ENCODE results near the gene HLA-DQA2.
"Not testable (repeated sequence)": the region's sequence is repeated elsewhere in the genome, so short reads cannot be mapped to it uniquely, and the experiment has no call there.

HLA-DQA2 gene

GRCh38 chr6:32713241-32713640 lies 27.9 kb upstream of the HLA-DQA2 start:
- no peak for TF ChIP-seq CTCF (IDR thresholded peaks at IDR 0.05; ENCODE audit: insufficient read depth, low read depth, low read length, missing control alignments)
- no peak overlapping the region for H3K4me3 ChIP-seq (ENCODE audit: low read length)
- DNase-seq (ENCODE audit: low read depth) = no peak

GRCh38 chr6:32716396-32716795 lies 24.8 kb upstream of the HLA-DQA2 start:
- no peak overlapping the region for H3K4me3 ChIP-seq (ENCODE audit: low read length)
- TF ChIP-seq CTCF (IDR thresholded peaks at IDR 0.05; ENCODE audit: insufficient read depth, low read depth, low read length, missing control alignments) = no peak
- DNase-seq (ENCODE audit: low read depth) = no peak

GRCh38 chr6:32718879-32719278 lies 22.3 kb upstream of the HLA-DQA2 start:
- TF ChIP-seq CTCF (IDR thresholded peaks at IDR 0.05; ENCODE audit: insufficient read depth, low read depth, low read length, missing control alignments) = no peak
- no peak overlapping the region for H3K4me3 ChIP-seq (ENCODE audit: low read length)
- DNase-seq (ENCODE audit: low read depth) = peak; percentile 20

- H3K4me3 ChIP-seq (ENCODE audit: low read length) = no peak overlapping the region
- TF ChIP-seq CTCF (IDR thresholded peaks at IDR 0.05; ENCODE audit: insufficient read depth, low read depth, low read length, missing control alignments) = no peak
- DNase-seq (ENCODE audit: low read depth) = no peak
Measured at GRCh38 chr6:32738126-32738525, 3.1 kb upstream of the HLA-DQA2 start.

- H3K4me3 ChIP-seq (ENCODE audit: low read length) = no peak overlapping the region
- no peak for DNase-seq (ENCODE audit: low read depth)
- no peak for TF ChIP-seq CTCF (IDR thresholded peaks at IDR 0.05; ENCODE audit: insufficient read depth, low read depth, low read length, missing control alignments)
Measured at GRCh38 chr6:32742374-32742773, 1.2 kb downstream of the HLA-DQA2 start.

- TF ChIP-seq CTCF (IDR thresholded peaks at IDR 0.05; ENCODE audit: insufficient read depth, low read depth, low read length, missing control alignments) = no peak
- H3K4me3 ChIP-seq (ENCODE audit: low read length) = no peak overlapping the region
- no peak for DNase-seq (ENCODE audit: low read depth)
Measured at GRCh38 chr6:32744776-32745175, 3.6 kb downstream of the HLA-DQA2 start.

- DNase-seq (ENCODE audit: low read depth); H3K4me3 ChIP-seq (ENCODE audit: low read length): not testable (repeated sequence)
Measured at GRCh38 chr6:32745649-32746048, 4.5 kb downstream of the HLA-DQA2 start.

GRCh38 chr6:32752580-32752979 lies 11.4 kb downstream of the HLA-DQA2 start:
- peak; percentile 71 for DNase-seq (ENCODE audit: low read depth)
- TF ChIP-seq CTCF (IDR thresholded peaks at IDR 0.05; ENCODE audit: insufficient read depth, low read depth, low read length, missing control alignments) = no peak
- H3K4me3 ChIP-seq (ENCODE audit: low read length) = no peak overlapping the region
